CD4-positive, alpha-beta T cell treated with Interleukin-4 for 4 hours (primary cell): ENCODE results near the gene CAND2.
"Not testable (repeated sequence)": the region's sequence is repeated elsewhere in the genome, so short reads cannot be mapped to it uniquely, and the experiment has no call there.

Experiments used
- DNase-seq: peaks from one replicate; pipeline ENCODE4 v3.0.0-alpha.2; 2020

The CAND2 gene

DNA sequence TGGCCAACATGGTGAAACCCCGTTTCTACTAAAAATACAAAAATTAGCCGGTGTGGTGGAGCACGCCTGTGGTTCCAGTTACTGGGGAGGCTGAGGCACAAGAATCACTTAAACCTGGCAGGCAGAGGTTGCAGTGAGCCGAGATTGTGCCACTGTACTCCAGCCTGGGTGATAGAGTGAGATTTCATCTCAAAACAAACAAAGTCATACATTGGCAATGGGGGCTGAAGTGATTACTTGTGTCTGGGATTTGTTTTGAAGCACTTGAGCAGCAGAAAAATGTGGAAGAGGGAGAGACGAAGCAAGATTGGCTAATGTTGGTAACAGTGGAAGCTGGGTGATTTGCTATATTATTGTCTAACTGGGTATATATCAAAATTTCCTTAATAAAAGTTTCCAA is 24.0 kb upstream of the CAND2 start:
- no peak for DNase-seq

DNA sequence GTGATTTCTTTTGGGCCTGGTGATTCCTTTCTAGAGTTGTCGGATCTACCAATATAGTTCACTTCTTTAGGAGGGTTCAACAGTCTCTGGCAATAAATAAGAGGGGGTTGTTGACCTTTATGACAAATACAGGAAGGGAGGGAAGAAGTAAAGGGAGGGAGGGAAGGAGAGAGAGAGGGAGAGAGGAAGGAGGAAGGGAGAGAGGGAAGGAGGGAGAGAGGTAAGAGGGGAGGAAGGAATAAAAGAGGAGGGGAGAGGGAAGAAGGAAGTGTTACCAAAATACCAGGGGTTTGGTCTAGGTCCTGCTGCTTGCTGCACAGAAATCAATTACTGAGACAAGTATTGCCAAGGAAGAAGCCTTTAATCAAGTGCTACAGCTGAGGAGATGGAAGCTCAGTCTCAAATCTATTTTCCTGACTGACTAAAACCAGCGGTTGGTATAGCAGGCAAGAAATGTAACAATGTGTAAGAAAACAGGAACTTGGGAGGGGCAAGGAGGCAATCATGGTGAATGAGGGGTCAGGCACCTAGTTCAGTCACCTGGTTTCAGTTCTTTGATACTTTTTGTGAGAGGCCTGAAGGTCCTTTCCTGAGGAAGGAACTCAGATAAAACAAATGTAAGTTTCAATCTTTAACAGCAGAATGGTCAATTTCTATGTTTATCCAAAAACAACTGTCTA is 23.3 kb upstream of the CAND2 start:
- DNase-seq, result no peak

DNA sequence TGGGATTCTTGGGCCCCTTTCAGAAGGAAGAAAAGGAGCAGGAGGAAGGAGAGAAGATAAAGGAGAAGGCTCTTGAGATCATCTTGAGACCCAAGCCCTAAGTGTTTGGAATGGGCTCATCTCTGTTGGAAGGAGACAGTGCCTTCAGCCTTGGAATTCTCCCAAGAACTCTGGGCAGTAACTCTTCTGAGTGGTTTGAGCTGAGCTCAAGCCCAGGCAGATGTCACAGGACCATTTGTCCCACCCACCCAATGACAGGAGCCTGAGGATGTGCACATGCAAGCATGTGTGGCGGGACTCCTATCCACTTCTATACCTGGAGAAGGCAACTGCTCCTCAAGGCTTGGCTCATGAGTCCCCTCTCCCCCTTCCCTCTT is 22.8 kb upstream of the CAND2 start:
- no peak for DNase-seq

DNA sequence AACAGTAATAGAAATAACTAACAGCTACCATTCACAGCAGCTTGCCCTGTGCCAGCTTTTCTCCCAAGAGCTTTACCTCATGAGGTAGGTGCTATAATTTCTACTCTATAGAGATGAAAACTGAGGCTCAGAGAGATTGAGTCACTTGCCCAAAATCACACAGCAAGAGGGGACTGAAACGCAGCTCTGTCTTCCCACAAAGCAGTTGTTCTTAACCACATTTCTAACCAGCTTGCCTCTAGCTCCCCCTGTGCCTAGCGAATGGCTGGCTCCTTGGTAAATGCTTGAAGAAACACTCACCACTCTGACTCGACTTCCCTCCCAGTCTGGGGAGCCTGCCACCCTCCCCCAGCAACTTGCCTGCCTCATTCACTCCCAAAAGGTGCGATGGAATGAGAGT is 21.9 kb upstream of the CAND2 start:
- DNase-seq, result no peak

DNA sequence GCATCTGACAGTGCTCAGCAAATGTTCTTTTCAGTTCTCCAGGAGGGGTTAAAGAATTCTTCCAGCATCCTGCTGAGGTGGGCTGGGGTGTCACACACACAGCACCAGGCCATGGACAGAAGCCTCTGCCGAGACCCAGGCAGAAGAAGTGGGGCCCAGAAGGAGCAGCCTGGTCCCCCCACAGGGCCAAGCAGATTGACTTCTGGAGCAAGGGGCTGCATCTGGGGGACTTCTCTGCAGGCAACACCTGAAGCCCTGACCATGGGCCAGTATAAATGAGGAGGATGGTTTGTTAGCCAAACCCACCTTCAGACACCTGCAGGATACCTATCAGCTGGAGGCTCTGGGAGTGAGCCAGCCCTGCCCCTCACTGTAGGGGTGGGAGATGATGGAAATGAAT is 21.3 kb upstream of the CAND2 start:
- DNase-seq, result no peak

DNA sequence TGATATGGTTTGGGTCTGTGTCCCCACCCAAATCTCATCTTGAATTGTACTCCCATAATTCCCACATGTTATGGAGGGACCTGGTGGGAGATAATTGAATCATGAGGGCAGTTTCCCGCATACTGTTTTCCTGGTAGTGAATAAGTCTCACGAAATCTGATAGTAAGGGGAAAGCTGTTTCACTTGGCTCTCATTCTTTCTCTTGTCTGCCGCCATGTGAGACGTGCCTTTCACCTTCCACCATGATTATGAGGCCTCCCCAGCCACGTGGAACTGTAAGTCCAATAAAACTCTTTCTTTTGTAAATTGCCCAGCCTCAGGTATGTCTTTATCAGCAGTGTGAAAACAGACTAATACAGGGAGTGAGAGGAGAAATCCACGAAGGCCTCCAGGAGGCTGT is 20.5 kb upstream of the CAND2 start:
- DNase-seq, result not testable (repeated sequence)

DNA sequence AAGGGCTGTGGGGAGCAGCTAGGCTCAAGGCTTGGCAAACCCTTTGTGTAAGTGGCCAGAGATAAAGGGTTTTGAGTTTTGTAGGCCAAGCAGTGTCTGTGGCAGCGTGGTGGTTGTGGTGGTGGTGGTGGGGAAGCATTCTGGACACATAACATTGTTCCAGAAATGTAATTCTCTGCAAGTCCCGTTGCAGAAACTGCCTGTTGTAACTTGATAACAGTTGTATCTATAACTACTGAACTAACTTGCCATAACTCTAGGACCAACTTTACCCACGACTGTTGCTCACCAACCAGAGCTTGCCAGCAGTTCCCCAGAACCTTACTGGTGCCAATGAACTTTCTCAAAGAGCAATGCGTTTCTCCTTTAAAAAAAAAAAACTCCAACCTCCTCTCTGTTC is 19.3 kb upstream of the CAND2 start:
- DNase-seq, result no peak

DNA sequence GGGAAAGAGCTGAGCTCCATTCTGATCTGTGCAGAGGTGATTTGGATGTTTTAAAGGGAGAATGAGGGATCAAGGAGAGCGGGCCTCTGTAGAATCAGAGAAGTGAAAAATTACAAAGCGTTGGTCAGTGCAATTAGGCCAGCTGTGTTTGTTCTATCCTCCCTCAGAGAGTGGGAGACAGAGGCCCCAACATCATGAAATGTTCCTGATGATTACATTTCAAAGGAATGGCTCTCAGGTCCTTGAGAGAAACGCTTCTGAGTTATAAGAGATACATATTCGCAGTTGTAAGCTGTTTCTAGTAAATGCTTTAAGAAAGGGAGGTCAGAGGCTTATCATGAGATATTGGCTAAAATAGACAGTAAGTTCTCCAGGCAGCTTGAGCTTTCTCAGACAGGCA is 15.7 kb upstream of the CAND2 start:
- no peak for DNase-seq

DNA sequence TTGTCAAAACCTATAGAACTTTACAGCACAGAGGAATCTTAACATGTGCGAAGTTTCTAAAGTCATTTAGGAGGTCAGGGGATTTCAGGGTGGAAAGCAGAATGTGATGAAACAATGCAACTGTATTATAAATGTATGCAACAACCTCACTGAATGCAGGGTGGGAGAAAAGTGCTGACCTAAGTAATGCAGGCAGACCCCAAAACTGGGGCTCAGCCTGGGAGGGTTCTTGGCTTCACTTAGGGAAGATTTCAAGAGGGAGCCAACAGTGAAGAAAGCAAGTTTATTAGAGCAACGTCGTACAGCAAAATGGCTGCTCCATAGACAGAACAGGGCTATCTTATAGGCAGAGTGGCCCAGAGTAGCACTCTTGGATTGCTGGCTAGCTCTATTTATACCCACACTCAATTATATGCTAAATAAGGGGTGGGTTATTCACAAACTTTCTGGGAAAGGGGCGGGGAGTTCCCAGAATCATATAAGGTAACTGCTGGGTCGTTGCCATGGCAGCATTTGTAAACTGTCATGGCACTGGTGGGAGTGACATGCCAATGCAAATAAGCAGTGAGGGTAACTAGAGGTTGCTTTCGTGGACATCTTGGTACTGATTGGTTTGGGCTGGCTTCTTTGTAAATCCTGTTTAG is 14.2 kb upstream of the CAND2 start:
- no peak for DNase-seq

DNA sequence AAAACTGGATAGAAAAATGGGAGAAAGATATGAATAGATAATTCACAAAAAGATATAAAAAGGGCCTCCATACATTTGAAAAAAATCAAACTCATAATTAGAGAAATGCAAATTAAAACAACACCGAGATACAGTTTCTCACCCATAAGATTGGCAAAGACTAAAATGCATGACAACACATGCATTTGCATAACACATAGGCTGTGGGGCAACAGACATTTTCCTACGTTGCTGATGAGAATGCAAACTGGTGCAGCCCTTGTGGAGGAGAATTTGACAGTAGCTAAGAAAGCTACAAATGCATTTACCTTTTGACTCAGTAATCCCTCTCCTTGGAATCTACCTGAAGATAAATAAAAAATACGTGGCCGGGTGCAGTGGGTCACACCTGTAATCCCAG is 11.4 kb upstream of the CAND2 start:
- no peak for DNase-seq

DNA sequence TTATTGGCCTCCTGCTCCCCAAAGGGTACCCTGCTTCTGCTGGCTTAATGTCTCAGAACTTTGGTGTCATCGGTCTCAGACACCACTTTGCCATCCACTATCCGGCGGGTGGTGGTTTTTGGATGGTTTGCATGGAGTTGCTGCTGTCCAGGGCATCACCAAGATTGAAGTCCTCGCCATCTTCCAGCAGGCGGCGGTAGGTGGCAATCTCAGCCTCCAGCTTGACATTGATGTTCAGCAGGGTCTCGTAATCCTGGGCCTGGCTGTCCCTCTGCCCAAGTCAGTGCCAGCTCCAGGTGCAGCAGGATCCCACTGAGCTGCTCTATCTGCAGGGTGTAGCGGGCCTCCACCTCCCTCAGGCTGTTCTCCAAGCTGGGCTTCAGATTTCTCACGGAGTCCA is 9.1 kb upstream of the CAND2 start:
- peak; percentile 34 for DNase-seq

DNA sequence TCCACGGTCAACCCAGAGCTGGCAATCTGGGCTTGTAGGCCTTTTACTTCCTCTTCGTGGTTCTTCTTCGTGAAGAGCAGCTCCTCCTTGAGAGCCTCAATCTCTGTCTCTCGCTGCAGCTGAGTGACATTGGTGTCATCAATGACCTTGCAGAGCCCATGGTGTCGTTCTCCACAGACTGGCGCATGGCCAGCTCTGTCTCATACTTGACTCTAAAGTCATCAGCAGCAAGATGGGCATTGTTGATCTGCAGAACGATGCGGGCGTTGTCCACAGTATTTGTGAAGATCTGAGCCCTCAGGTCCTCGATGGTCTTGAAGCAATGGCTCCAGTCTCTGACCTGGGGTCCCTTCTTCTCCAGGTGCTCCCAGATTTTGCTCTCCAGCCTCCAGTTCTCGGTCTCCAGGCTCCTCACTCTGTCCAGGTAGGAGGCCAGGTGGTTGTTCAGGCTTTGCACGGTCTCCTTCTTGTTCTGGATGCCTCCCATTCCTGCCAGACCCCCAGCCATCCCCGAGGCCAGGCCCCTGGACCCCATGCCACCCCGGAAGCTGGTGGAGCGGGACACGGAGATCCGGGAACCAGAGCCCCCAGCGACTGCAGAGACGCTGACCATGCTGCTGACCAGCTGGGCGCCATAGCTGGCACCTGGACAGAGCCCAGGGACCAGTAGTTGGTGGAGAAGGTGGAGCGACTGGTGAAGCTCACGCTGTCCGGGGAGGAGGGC is 8.4 kb upstream of the CAND2 start:
- DNase-seq, result not testable (repeated sequence)

DNA sequence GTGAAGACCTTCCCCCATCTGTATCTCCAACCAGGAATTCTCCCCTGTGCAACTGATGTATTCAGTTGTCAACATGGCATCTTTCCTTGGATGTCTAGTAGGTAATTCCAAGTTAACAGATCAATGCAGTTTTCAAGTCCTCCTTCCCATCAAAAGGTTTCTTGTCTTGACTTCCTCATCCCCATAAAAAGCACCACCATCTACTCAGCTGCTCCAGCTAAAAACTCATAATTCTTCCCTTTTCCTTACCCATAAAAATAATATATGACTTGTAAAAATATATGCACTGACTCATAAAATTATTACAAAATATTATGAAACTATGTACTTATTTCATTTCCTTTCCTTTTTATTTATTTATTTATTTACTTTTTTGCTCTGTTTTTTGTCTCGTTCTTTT is 5.0 kb upstream of the CAND2 start:
- DNase-seq, result no peak

DNA sequence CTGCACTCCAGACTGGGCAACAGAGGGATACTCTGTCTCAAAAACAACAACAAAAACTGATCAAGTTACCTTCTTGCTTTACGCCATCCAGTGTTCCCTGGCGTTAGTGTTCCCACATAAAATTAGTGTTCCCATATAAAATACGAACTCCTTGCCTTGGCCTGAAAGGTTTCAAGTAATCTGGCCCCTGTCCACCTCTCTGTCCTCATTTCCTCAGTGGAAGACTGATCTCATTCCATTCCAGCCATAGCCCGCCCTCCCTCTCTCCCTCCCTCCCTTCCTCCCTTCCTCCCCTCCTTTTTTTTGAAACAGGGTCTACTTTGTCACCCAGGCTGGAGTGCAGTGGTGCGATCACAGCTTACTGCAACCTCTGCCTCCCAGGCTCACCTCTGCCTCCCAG is 2.8 kb upstream of the CAND2 start:
- no peak for DNase-seq

DNA sequence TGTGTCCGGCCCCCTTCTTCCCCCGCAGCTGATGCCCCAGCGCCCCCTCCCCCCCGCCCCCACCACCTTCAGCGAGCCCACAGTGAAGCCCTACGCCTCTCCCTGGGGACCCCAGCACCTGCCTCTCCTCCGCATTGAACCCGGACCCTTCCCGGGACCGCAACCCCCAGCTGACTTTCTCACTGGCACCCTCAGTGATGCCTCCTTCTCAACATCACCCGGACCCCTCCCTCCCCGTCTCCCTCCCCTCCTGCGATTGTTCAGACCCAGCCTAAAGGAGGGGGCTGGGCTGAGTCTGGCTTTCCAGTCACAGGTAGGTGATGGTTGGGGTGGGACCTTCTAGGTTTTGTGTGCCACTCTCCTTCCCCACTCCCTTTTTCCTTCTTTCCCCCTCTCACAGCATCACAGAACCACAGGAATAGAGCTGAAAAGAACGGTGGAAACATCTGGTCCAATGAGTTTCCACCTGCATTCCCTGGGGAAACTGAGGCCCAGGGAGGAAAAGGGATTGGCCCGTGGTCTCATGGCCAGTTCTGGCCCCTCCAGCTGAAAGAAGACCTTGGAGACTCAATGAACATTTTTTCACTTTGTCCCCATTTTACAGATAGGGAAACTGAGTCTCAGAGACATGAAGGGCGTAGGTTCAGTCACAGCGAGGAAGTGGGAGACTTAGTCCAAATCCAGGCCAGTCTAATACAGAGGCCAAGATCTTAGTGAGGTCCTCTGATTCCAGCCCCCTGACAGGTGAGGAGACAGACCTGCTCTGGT is 828 bp downstream of the CAND2 start:
- DNase-seq, result no peak

DNA sequence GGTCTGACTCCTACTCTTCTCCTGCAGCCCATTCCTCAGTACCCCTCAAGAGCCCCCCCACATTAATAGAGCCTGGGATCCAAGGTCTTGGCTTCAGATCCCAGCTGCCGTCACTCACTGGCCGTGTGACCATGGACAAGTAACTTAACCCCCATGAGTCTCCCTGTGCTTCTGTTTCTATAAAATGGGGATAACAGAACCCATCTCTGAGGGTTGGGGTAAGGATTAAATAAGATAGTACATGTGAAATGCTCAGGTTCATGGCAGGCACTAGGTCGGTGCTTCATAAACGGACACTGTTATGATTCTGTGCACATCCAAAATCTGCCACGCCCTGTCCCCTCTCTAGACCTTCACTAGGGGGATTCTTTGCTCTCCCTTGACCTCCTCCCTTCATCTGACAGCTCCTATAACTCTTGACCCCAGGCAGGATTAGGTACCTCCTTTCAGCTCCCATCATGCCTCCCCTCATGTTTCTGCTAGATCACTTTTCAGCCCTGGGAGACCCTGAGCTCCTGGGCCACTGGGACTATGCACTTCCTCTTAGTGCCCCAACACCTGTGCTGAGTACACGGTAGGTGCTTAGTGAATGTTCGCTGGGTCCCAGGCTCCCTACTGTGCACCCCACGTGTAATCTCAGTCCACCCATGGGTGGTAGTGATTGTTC is 1.5 kb downstream of the CAND2 start:
- DNase-seq, result no peak

DNA sequence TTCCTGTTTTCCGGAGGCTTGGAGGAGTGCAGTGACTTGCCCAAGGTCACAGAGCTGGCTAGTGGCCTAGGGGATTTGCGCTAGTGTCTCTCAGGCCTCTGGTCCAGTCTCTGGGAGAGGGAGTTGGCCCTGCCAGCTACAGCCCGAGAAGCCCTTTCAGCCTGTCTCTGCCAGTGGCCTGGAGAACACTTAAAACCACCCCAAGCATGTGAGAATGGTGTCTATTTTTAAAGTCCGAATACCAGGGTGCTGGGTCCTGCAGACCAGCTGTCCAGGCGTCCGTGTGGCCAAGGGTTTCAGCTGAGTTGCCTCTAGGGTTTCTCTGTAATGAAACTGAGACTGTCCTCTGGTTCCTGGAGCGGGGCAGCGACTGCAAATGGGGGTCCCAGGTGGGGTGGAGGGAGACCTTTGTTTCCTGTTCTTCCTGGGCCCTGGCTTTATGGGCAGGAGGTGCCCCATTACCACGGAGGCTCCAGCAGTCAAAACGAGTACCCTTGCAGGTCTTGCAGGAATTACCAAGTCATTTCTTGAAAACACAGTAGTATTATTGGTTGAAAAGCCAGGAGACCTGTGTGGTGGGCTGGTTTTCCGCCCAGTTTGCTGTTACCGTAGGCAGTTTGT is 2.2 kb downstream of the CAND2 start:
- no peak for DNase-seq

DNA sequence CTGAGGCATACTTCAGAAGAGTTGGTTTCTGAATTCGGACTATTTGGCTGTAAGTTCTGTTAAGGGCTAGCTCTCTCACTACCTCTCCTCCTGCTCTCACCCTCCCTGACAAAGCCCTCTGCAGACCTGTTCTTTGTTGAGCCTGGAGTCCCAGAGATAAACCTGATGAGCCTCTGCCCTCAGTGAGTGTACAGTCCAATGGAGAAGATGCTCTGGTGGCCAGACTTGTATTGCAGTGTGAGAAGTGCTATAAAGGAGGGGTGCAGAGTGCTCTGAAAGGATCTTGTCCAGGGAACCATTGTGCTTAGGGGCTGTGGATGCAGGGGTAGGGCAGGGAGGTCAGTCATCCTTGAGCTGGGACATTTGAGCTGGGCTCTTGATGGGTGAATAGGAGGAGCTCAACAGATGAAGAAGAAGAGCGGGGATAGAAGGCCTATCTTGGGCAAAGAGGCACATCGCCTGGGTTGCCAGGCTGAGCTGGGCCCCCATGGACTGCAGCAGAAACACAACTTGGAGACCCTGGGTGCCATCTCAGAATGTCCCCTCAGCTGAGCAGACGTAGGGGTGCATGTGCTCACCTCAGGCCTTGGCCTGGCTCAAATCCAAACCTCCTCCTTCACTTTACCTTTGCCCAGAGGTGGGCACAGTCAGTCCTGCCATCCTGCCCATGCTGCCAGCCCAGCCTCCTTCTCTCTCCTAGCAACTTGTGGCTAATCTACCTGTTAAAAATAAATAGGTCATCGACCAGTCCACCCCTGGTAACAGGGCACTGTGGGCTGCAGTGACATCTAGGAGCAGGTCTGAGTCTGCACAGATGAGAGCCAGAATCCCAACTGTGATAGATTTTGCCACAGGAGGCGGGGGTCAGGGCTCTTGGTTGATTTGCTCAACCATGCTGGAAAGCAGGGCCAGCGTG is 3.3 kb downstream of the CAND2 start:
- no peak for DNase-seq

DNA sequence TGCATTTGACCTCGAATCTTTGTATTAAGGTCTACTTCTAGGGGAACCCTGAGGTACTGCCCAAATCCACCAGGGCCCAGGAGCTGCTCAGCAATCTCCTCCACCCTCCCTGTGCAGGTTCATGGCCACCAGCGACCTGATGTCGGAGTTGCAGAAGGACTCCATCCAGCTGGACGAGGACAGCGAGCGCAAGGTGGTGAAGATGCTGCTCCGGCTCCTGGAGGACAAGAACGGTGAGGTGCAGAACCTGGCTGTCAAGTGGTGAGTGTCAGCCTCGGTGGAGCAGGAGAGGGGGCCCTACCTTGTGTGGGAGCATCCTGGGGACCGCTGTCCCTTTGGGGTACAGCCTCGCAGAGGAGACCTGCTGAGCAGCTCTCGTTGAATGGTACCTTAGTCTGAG is 6.9 kb downstream of the CAND2 start:
- no peak for DNase-seq

DNA sequence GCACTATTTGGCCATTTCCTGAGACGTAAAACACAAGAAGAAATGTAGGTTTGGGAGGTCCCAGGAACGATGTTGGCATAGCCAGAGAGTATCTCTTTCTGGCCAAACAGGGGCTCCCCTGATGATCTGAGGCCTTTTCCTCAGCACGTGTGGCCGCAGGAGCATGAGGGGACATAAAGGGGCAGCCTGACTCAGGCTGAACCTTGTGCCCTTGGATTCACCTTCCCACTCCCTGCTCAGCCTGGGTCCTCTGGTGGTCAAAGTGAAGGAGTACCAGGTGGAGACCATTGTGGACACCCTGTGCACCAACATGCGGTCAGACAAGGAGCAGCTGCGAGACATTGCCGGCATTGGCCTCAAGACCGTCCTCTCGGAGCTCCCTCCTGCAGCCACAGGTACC is 10.6 kb downstream of the CAND2 start:
- DNase-seq, result no peak

DNA sequence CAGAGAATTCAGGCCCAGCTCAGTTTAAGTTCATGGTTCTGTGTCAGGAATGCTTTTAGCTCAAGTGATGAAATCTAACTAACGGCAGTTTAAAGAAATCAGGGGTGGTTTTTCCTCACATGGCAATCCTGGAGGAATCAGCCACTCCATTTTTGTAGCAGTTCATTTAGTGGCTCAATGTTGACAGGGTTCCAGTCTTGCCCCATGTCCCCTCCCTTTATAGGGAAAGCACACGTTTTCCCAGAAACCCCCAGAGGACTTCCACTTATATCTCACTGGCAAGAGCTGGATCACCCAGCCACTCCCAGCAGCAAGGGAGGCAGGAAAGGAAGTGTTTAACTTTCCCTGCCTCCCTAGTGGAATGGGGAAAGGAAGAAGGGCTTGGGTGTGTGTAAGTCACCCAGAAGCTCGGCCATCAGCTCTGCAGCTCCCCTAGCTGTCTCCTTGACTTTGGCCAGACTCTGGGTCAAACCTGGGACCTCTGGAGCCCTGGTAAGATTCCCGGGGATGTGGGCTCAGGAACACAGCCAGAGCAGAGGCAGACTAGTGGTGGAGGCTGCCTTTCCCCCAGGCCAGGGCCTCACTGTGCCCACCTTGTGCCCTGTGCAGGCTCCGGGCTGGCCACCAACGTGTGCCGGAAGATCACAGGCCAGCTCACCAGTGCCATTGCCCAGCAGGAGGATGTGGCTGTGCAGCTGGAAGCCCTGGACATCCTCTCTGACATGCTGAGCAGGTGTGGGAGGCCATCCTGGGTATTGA is 11.3 kb downstream of the CAND2 start:
- no peak for DNase-seq
